Stimulated activated naive CD4-positive, alpha-beta T cell treated with Interleukin-2 at 50 U/mL for 16 hours (primary cell): ENCODE results near the gene DHDH.
A peak's percentile ranks its signal among the peaks of the same experiment; 100 is the strongest.

Experiments used
- DNase-seq: peaks from one replicate; lab custom pipeline; 2025; lab: John Stamatoyannopoulos, UW

DHDH gene

GRCh38 chr19:48967346-48968178 is 34.1 kb downstream of the DHDH start:
- DNase-seq, result no peak

DNA sequence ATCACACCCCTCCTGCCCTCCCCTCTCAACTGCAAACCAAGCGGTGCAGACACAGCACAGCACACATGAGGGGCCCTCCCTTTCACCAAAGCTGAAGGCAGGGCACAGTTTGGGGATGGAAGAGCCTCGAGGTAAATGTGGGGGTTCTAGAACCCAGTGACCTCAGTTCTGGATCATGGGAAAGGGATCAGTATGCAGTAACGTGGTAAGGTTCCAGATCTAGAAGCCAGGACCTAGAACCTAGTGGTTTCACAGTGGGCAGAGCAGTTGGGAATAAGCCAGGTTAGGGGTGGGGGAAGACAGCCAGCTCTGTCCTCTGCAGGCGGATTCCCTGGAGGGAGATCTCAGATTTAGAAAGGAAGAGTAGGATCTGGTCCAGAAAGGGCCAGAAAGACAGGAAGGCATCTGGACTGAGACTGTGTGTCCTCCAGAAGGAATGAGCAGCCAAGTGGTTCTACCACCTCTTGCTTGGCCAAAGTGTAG is 34.7 kb downstream of the DHDH start:
- DNase-seq, result no peak

DNA sequence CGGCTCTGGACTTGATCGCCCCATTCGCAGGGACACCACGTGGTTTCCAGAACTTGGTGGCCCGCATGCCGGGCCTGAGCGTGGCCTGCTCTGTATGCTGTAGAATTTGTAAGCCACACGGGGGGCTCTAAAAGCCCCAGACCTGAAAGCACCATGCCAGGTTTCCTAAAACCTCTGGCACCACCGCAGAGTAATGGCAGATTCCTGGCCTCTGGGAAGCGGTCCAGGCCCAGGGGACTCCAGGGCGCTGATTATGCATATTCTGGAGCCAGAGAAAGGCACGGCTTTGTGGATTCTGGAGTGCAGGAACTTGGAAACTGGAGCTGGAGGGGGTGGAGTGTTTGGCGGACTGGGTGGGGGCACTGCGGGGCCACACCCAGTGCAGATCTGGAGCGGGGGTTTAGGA is 35.3 kb downstream of the DHDH start:
- no peak for DNase-seq

- DNase-seq, result no peak
Observed at GRCh38 chr19:48969276-48970138, 36.0 kb downstream of the DHDH start.

- no peak for DNase-seq
Observed at GRCh38 chr19:48970139-48970766, 36.8 kb downstream of the DHDH start.

DNA sequence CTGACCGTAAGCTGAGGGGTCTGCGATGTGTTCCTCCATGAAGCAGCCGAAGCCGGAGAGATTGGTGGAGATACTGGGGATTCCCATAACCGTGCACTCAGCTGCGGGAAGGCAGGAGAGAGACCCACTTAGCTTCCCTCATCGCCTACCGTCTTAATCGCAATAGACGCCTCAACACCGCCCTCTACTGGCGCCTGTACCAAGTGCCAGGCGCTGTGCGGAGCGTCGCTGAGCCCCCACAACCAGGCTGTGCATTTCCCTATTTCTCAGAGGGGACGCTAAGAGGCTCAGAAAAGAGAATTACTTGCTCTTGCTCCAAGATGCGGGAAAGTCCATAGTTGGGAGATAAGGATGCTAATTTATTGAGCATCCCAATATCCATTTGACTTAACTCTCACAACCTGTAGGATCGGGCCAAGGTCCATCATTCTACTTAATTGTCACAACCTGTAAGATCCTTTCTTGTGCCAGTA is 37.5 kb downstream of the DHDH start:
- peak; percentile 76 for DNase-seq

- peak; percentile 16 for DNase-seq
Observed at GRCh38 chr19:48975947-48976847, 42.7 kb downstream of the DHDH start.

- DNase-seq, result no peak
Observed at GRCh38 chr19:48977061-48977460, 43.6 kb downstream of the DHDH start.

GRCh38 chr19:48982280-48982679 is 48.8 kb downstream of the DHDH start:
- DNase-seq, result no peak

DNA sequence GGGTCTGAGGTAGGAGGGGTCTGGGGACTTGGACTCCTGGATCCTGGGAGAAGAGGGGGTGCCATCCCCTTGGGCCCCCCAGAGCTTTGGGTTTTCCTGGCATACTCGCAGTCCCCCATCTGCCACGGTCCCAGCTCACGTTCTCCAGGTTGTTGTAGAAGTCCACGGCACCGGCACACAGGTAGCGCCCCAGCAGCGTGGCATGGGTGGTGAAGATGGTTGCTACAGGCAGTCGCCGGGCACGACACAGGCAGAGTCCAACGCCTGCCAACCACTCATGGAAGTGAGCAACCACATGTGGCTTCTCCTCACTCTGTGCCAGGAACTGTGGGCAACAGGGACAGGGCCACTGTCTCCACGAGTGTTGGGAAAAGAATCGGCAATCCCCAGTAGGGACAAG is 52.2 kb downstream of the DHDH start:
- no peak for DNase-seq

DNA sequence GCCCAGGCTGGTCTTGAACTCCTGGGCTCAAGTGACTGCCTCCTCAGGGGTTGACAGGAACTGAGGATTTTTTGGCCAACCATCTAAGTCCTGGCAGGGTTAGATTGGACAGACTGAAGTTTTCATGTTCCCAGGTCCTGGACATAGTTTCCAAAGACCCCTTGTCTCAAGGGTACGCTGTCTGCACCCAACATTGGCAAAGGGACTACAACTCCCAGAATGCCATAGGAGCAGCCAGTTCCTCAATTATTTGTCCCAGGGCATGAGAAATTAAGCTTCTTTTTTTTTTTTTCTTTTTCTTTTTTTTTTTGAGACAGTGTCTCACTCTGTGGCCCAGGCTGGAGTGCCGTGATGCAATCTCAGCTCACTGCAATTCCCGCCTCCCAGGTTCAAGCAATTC is 52.7 kb downstream of the DHDH start:
- no peak for DNase-seq

- DNase-seq, result no peak
Observed at GRCh38 chr19:48987323-48987722, 53.8 kb downstream of the DHDH start.

GRCh38 chr19:48988286-48988685 is 54.8 kb downstream of the DHDH start:
- no peak for DNase-seq

DNA sequence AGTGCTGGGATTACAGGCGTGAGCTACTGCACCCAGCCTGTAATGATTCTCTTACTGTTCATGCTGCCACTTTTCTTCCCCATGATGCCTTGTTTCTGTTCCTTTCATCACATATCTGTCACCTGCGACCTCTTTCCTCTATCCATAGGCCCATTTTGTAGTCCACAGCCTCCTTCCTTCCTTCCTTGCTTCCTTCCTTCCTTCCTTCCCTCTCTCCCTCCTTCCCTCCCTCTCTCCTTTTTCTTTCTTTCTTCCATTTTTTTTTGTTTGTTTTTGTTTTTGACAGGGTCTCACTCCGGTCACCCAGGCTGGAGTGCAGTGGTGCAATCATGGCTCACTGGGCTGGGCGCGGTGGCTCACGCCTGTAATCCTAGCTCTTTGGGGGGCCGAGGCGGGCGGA is 55.4 kb downstream of the DHDH start:
- no peak for DNase-seq

DNA sequence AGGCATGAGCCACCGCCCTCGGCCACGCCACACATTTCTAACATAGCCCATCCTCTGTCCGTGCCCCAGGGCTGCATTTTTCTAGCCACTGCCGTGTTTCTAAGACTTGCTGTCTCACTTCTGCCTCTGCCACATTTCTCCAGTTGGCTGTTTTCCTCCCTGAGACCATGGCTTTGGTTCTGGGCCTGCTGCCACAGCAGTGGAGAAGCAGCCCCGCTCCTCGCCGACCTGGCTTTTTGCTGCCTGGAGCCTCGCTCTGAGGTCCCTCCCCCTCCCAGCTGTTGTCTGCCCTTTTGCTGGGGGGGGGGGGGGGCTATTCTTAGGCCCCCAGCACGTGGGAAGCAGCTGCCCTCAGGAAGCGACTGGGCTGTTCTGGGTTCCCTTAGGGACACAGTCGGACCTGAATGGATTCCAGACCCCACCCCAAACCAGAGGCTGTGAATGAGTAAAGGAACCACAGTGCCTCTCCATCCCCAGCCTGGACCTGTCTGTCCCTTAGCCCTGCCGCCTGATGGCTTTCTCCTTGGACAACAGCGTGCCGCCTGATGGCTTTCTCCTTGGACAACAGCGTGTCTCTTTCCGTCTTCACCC is 56.3 kb downstream of the DHDH start:
- DNase-seq, result no peak

DNA sequence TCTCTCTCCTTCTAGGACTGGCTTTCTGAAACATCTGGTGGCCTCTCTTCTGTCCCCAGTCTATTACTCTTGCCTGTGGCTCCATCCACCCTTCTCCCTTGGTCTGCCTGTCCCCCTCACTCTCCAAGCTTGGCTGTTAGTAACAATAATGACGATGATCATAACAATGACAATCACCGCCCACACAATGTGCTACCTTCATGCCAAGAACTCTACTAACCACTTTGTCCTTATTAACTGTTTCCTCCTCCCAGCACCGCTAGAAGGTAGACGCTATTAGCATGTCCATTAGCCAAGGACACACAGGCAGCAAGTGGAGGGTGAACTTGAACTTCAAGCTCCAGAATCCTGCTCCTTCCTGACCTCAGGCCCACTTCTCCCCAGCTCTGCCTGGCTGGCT is 56.9 kb downstream of the DHDH start:
- no peak for DNase-seq

GRCh38 chr19:48991011-48991609 is 57.6 kb downstream of the DHDH start:
- DNase-seq, result no peak

DNA sequence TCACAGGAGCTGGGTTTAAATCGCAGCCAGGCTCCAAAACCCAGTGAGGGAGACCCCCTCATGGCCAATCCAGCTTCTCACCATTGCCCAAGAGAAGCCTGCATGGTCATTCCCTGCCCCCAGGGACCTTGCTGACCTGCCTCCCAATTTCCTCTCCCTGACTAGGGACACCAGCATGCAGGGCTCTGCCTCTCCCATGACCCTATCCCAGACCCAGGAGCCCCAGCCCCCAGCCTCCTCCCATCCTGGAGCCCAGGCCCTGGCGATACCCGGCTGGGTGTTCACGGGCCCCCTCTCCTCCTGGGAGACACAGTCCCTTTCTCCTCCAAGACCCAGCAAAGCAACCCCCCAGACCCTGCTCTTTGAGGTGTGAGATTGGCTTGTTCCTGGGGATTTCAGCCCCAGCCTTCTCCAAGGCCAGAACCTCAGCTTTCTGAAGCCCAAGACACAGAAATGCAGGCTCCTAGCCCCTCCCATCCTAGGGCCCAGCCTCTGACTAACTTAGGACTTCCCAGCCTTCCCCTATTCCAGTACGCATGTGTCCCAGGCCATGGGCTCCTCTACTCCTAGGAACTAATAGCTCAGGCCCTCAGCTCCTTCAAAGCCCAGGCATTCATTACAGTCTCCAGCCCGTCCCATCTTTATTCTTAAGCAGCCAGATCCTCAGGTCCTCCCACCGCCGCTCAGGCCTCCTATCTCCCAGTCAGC is 58.5 kb downstream of the DHDH start:
- no peak for DNase-seq

- DNase-seq, result no peak
Observed at GRCh38 chr19:48992581-48993174, 59.2 kb downstream of the DHDH start.
